CD4-positive, alpha-beta memory T cell (primary cell): Measurements from ENCODE around the gene RTTN. TPM values are rescaled to one million over a fixed set of nuclear protein-coding genes. Genes with fewer than 3 reads are reported as not detected.

Experiments
- CTCF ChIA-PET: fragments of 350-600 bp; sonication (Branson Sonifier 250); formaldehyde crosslinking; loops from one replicate; lab custom pipeline; 2021; ENCODE audit warnings: inconsistent platforms; ENCODE audit not compliant: partially characterized antibody; lab: Charles Lee
- POLR2A ChIA-PET: fragments of 350-600 bp; sonication (Branson Sonifier 250); formaldehyde crosslinking; loops from one replicate; lab custom pipeline; 2021; ENCODE audit not compliant: partially characterized antibody; lab: Charles Lee
- DNase-seq, 5 donors: peaks; one replicate each; pipeline versions ENCODE4 v3.0.0 to v3.0.0-alpha.2; 2020 to 2022; ENCODE audit warnings: mixed read lengths in 1 of 5
- H3K27ac ChIP-seq: one replicate; pipeline ENCODE4 v1.7.0; 2013; ENCODE audit warnings: low read depth, low read length
- H3K27me3 ChIP-seq: 2 replicates; pipeline ENCODE4 v1.7.0; 2013; ENCODE audit warnings: mild to moderate bottlenecking, low read length, moderate library complexity; ENCODE audit not compliant: insufficient read depth
- H3K36me3 ChIP-seq: 2 replicates; pipeline ENCODE4 v1.7.0; 2013; ENCODE audit warnings: mild to moderate bottlenecking, low read length, moderate library complexity; ENCODE audit not compliant: insufficient read depth
- H3K4me1 ChIP-seq: 2 replicates; pipeline ENCODE4 v1.7.0; 2013; ENCODE audit warnings: mild to moderate bottlenecking, low read length, moderate library complexity; ENCODE audit not compliant: insufficient read depth
- H3K4me3 ChIP-seq, 2 donors: one replicate each; pipeline ENCODE4 v1.7.0; 2013; ENCODE audit warnings: low read length in 2 of 2, mild to moderate bottlenecking in 1 of 2
- H3K9me3 ChIP-seq, 2 donors: one replicate each; pipeline ENCODE4 v1.7.0; 2013; ENCODE audit warnings: low read length in 2 of 2, control low read depth in 1 of 2; ENCODE audit not compliant: control insufficient read depth in 1 of 2
- H3K27ac Mint-ChIP-seq, 7 donors: one replicate each; pipeline ENCODE4 v1.8.0; 2020 to 2021; ENCODE audit warnings: mixed read lengths in 7 of 7, mild to moderate bottlenecking in 6 of 7, inconsistent platforms in 3 of 7, moderate library complexity in 3 of 7
- H3K27me3 Mint-ChIP-seq, 2 donors: one replicate each; pipeline ENCODE4 v1.8.0; 2020 to 2021; ENCODE audit warnings: mixed read lengths in 2 of 2
- H3K36me3 Mint-ChIP-seq, 2 donors: one replicate each; pipeline ENCODE4 v1.8.0; 2020 to 2021; ENCODE audit warnings: mixed read lengths in 2 of 2, inconsistent platforms in 1 of 2, mild to moderate bottlenecking in 1 of 2
- H3K4me1 Mint-ChIP-seq, 4 donors: one replicate each; pipeline ENCODE4 v1.8.0; 2020 to 2021; ENCODE audit warnings: mixed read lengths in 4 of 4, mild to moderate bottlenecking in 1 of 4
- H3K4me3 Mint-ChIP-seq, 8 donors: one replicate each; pipeline ENCODE4 v1.8.0; 2020 to 2021; ENCODE audit warnings: mixed read lengths in 8 of 8, mild to moderate bottlenecking in 7 of 8, moderate library complexity in 6 of 8, inconsistent platforms in 3 of 8
- H3K9me3 Mint-ChIP-seq, 8 donors: one replicate each; pipeline ENCODE4 v1.8.0; 2020 to 2021; ENCODE audit warnings: mixed read lengths in 8 of 8, mild to moderate bottlenecking in 5 of 8, inconsistent platforms in 3 of 8, moderate library complexity in 1 of 8
- intact Hi-C: fragments of 100-400 bp; cut with micrococcal nuclease; formaldehyde crosslinking; loops from one replicate; pipeline ENCODE4 v1.15.1; 2023
- polyA plus RNA-seq, 2 donors: library from polyadenylated mRNA; unstranded; fragments of 300-500 nt; fragmentation: Illumina TruSeq; gene quantifications; one replicate each; pipeline ENCODE4 v1.2.3, GENCODE V29; 2021
- total RNA-seq, 2 experiments: library from RNA; stranded (reverse); gene quantifications; one replicate each; pipeline ENCODE4 v1.2.3, GENCODE V29; 2021

RTTN gene
- total and polyA plus RNA-seq, 4 experiments from 2014 or later, result 2.6 to 27.1 (median 14.5) TPM

DNA sequence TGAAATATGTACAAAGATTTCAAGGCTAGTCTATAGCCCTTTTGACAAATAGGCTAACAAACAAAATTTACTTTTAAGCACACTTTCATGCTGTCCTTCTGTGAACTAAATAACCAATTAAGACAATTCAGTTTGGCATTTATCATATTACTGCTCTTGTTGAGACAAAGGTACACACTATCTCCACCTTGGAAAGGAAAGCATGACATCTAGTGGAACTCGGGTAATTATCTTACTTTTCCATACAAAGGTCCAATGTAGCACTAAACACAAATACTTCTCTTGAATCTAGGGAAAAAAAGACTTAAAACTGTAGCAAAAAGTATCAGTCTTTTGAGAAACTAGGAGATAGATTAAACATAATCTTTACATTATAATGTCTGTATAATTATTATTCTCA, 132.8 kb downstream of the RTTN start:
- ChIA-PET POLR2A (no interaction called here), CTCF (no interaction called here)
- no peaks in the 10 kb centered on the region for H3K27me3 Mint-ChIP-seq
- Histone ChIP-seq H3K36me3 (no peaks in the 10 kb centered on the region), H3K9me3 (no peaks in the 10 kb centered on the region), H3K27me3 (no peaks in the 10 kb centered on the region), H3K27ac (no peak overlapping the region), H3K4me3 (no peak overlapping the region), H3K4me1 (no peaks in the 10 kb centered on the region)
- H3K27ac Mint-ChIP-seq, result no peak overlapping the region
- DNase-seq, result peak in 3 of 5 donors; percentile 15 to 28 (median 23)
- H3K9me3 Mint-ChIP-seq, result no peaks in the 10 kb centered on the region
- peaks cover 10 to 26% of the 10 kb centered on the region in 2 donors for H3K36me3 Mint-ChIP-seq
- intact Hi-C loops, result loop anchor here (5.0 kb wide), 2 partner anchors 225 to 435 kb away; no protein-coding TSS in a partner anchor
- peaks cover 0 to 2% (median 0%) of the 10 kb centered on the region in 4 donors for H3K4me1 Mint-ChIP-seq
- H3K4me3 Mint-ChIP-seq, result no peak overlapping the region

DNA sequence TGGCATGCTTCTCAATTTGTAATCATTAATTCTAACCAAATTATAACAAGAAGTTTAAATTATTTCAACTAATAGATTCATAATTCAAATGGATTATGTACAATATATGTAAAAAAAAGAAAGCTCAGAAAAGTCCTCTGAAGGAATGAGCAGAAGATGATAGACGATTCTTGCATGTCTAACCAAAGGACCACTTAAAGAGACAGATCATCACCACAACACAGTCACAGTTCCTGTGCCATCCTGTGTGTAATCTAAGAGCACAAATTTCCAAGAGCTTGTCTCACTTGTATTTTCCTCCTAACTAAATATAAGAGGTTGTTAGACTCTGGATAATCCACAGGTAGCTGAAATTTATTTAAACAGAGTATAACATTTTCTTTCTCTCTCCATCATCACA, 135.5 kb downstream of the RTTN start:
- Mint-ChIP-seq H3K4me3 (no peak overlapping the region), H3K36me3 (peaks cover 13 to 31% of the 10 kb centered on the region in 2 donors)
- POLR2A ChIA-PET, result no interaction called here

DNA sequence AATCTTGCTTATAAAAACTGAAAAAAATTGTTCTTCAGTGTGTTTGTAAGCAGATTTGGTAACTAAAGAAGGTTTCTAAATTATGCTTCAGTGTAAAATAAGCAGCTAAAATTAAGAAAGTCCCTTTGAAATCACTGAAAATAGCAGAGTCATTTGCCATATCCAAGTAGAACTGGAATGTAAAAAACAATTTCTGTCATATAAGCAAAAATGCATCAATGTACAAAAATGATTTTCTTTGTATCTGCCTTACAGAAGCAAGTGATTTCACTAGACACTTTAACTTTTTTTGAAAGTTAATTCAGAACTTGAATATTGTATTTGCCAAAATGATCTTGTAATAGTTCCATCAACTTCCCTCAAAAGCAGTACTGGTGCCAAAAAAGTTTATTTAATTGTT, 136.1 kb downstream of the RTTN start:
- DNase-seq, result no peak
- CTCF ChIA-PET, result interaction anchor here (0.6 to 2.1 kb wide), 2 partner anchors 17 to 66 kb away, joined by 4 read pairs; no protein-coding TSS in a partner anchor
- Mint-ChIP-seq H3K27ac (no peak overlapping the region), H3K4me3 (no peak overlapping the region), H3K4me1 (peaks cover 0 to 2% (median 0%) of the 10 kb centered on the region in 4 donors), H3K27me3 (no peaks in the 10 kb centered on the region), H3K36me3 (peaks cover 11 to 28% of the 10 kb centered on the region in 2 donors), H3K9me3 (no peaks in the 10 kb centered on the region)
- POLR2A ChIA-PET, result no interaction called here
- intact Hi-C loops, result no loop called here
- Histone ChIP-seq H3K27me3 (no peaks in the 10 kb centered on the region), H3K27ac (no peak overlapping the region), H3K9me3 (no peaks in the 10 kb centered on the region), H3K36me3 (no peaks in the 10 kb centered on the region), H3K4me1 (no peaks in the 10 kb centered on the region), H3K4me3 (no peak overlapping the region)

More for the DNA sequence above, 135.5 kb downstream of the RTTN start:
- Mint-ChIP-seq H3K9me3 (no peaks in the 10 kb centered on the region), H3K4me1 (peaks cover 0 to 2% (median 0%) of the 10 kb centered on the region in 4 donors), H3K27ac (no peak overlapping the region), H3K27me3 (no peaks in the 10 kb centered on the region)
- Histone ChIP-seq H3K4me1 (no peaks in the 10 kb centered on the region), H3K4me3 (no peak overlapping the region), H3K27me3 (no peaks in the 10 kb centered on the region), H3K27ac (no peak overlapping the region), H3K9me3 (no peaks in the 10 kb centered on the region), H3K36me3 (no peaks in the 10 kb centered on the region)
- intact Hi-C loops, result loop anchor here (5.0 kb wide), 2 partner anchors 223 to 433 kb away; no protein-coding TSS in a partner anchor
- CTCF ChIA-PET, result interaction anchor here (0.6 to 2.1 kb wide), 2 partner anchors 17 to 67 kb away, joined by 4 read pairs; no protein-coding TSS in a partner anchor
- no peak for DNase-seq

DNA sequence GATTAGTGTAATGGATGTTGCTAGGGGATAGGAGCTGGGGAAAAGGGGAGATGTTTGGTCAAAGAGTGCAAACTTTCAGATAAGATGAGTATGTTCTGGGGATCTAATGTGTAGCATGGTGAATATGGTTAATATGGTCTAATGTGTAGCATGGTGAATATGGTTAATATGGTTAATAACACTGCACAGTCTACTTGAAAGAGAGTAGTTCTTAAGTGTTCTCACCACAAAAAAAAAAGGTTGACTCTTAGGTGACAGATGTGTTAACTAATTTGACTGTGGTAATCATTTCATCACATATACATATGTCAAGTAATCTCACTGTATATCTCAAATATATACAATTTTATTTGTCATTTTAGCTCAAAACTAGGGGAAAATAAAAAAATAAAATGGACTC, 136.5 kb downstream of the RTTN start:
- H3K4me1 Mint-ChIP-seq, result peaks cover 0 to 2% (median 0%) of the 10 kb centered on the region in 4 donors
- no peaks in the 10 kb centered on the region for H3K4me1 ChIP-seq
- no peaks in the 10 kb centered on the region for H3K36me3 ChIP-seq
- H3K36me3 Mint-ChIP-seq, result peaks cover 12 to 25% of the 10 kb centered on the region in 2 donors
- no peaks in the 10 kb centered on the region for H3K9me3 ChIP-seq
- H3K27me3 Mint-ChIP-seq, result no peaks in the 10 kb centered on the region
- H3K4me3 ChIP-seq, result no peak overlapping the region
- no peak overlapping the region for H3K27ac ChIP-seq
- intact Hi-C loops, result no loop called here
- no peak overlapping the region for H3K4me3 Mint-ChIP-seq
- no peak overlapping the region for H3K27ac Mint-ChIP-seq
- no peaks in the 10 kb centered on the region for H3K9me3 Mint-ChIP-seq
- H3K27me3 ChIP-seq, result no peaks in the 10 kb centered on the region
- CTCF ChIA-PET, result interaction anchor here (2.1 kb wide), 1 partner anchor 18 kb away, joined by 4 read pairs; no protein-coding TSS in a partner anchor
- no peak for DNase-seq
- POLR2A ChIA-PET, result no interaction called here

DNA sequence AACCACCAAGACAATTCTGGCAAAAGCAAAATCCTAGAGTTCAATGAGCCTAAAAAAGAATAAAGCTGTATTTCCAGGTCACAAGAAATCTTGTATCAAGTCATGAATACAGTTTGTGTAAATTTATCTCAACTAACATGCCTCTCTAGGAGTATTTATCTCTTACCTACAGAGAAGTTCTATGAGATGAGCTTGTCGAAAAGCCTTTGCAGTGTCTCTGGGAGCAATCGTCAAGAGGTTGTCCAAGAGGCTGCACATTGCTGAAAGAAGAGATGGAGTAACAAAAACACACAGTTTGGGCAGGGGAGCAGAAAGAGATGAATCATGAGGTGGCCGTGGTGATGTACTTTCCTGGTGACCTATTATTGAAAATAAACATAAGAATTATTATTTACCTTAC, 145.8 kb downstream of the RTTN start:
- Histone ChIP-seq H3K9me3 (no peaks in the 10 kb centered on the region), H3K27me3 (no peaks in the 10 kb centered on the region), H3K4me1 (no peaks in the 10 kb centered on the region), H3K36me3 (no peaks in the 10 kb centered on the region), H3K27ac (no peak overlapping the region), H3K4me3 (no peak overlapping the region)
- intact Hi-C loops, result no loop called here
- no peak for DNase-seq
- H3K27me3 Mint-ChIP-seq, result no peaks in the 10 kb centered on the region
- no peak overlapping the region for H3K4me3 Mint-ChIP-seq
- peaks cover 37 to 51% of the 10 kb centered on the region in 2 donors for H3K36me3 Mint-ChIP-seq
- no peaks in the 10 kb centered on the region for H3K9me3 Mint-ChIP-seq
- ChIA-PET POLR2A (no interaction called here), CTCF (no interaction called here)
- no peaks in the 10 kb centered on the region for H3K4me1 Mint-ChIP-seq
- H3K27ac Mint-ChIP-seq, result peak overlapping the region in 1 of 7 donors; percentile 26

DNA sequence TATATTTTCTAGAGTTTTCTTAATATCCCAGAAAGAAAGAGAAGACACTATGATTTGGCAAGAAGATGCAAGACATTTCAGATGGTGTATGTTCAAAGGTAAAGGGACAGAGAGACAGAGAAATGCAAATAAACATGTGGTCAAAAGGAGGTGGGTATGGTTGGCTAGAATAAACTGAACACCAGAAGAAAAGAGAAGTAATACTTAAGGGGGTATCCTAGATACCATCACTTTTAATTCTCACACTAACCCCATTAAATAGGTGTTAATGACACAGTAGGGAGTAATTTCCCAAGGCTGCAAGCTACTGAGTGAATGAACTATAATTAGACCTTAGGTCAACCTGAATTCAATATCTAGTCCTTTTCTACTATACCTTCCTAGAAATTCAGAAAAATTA, 146.6 kb downstream of the RTTN start:
- no peak overlapping the region for H3K27ac ChIP-seq
- no peaks in the 10 kb centered on the region for H3K9me3 ChIP-seq
- POLR2A ChIA-PET, result no interaction called here
- Mint-ChIP-seq H3K9me3 (no peaks in the 10 kb centered on the region), H3K4me1 (no peaks in the 10 kb centered on the region), H3K27ac (no peak overlapping the region), H3K4me3 (no peak overlapping the region), H3K36me3 (peaks cover 35 to 47% of the 10 kb centered on the region in 2 donors), H3K27me3 (no peaks in the 10 kb centered on the region)
- H3K27me3 ChIP-seq, result no peaks in the 10 kb centered on the region
- no peaks in the 10 kb centered on the region for H3K4me1 ChIP-seq
- H3K4me3 ChIP-seq, result no peak overlapping the region
- H3K36me3 ChIP-seq, result no peaks in the 10 kb centered on the region
- CTCF ChIA-PET, result no interaction called here
- DNase-seq, result no peak
- intact Hi-C loops, result no loop called here

DNA sequence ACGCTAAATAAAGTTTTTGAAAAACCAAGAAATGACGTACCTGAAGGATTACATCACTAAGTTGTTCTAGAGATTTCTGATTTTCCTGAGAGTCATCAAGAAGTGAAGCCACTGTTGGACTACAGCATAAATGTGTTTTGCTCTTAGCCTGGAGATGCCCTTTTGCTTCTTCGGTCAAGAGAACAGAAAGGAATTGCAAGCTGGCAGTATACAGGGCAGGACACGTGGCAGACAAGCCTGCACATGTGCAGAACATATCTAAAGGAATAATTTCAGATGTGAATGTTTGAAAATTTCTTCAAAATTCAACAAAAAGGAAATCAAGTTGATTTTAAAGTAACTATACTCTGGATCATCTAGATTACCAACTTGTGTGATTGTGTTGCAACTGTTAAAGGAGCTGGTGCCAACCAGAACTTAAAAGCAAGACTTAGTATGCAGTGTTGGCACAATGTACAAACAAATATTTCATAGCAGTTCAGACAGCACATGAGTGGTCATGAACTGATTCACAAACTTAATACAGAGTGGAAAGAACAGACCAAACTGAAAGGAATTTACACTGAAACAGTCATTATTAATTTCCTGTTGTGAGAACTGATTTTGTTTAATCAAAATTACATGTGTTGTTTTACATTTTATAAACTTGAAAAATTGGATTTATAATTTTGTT, 157.4 kb downstream of the RTTN start:
- POLR2A ChIA-PET, result no interaction called here
- no peaks in the 10 kb centered on the region for H3K4me1 Mint-ChIP-seq
- H3K4me3 ChIP-seq, result no peak overlapping the region

More for the DNA sequence above, 157.4 kb downstream of the RTTN start:
- Histone ChIP-seq H3K4me1 (no peaks in the 10 kb centered on the region), H3K27ac (no peak overlapping the region), H3K9me3 (no peaks in the 10 kb centered on the region), H3K36me3 (peaks cover 2% of the 10 kb centered on the region), H3K27me3 (no peaks in the 10 kb centered on the region)
- no peaks in the 10 kb centered on the region for H3K27me3 Mint-ChIP-seq
- CTCF ChIA-PET, result no interaction called here
- intact Hi-C loops, result no loop called here
- no peak overlapping the region for H3K4me3 Mint-ChIP-seq
- no peak overlapping the region for H3K27ac Mint-ChIP-seq
- peaks cover 24 to 38% of the 10 kb centered on the region in 2 donors for H3K36me3 Mint-ChIP-seq
- DNase-seq, result no peak
- no peaks in the 10 kb centered on the region for H3K9me3 Mint-ChIP-seq
